Mesenchymal stem cell (in vitro differentiated cells and primary cell): ENCODE results near the gene GPX3.

Source experiments
- DNase-seq: peaks from one replicate; pipeline ENCODE4 v3.0.0-alpha.2; 2013
- H2AFZ ChIP-seq: one replicate; pipeline ENCODE4 v1.6.1; 2013; ENCODE audit warnings: low read depth, mild to moderate bottlenecking, control low read depth, inconsistent platforms, low read length, moderate library complexity
- H2AK5ac ChIP-seq: 2 replicates; pipeline ENCODE4 v1.6.1; 2013; ENCODE audit warnings: low read length, moderate library complexity, mild to moderate bottlenecking, inconsistent platforms; ENCODE audit not compliant: severe bottlenecking
- H2BK120ac ChIP-seq: one replicate; pipeline ENCODE4 v1.6.1; 2013; ENCODE audit warnings: low read depth, mild to moderate bottlenecking, inconsistent platforms, low read length, moderate library complexity
- H2BK12ac ChIP-seq, 2 experiments: one replicate each; pipeline ENCODE4 v1.6.1; 2013; ENCODE audit warnings: inconsistent platforms in 2 of 2, low read length in 2 of 2, mild to moderate bottlenecking in 2 of 2, moderate library complexity in 2 of 2, control low read depth in 1 of 2
- H2BK15ac ChIP-seq: one replicate; pipeline ENCODE4 v1.6.1; 2013; ENCODE audit warnings: mild to moderate bottlenecking, low read depth, inconsistent platforms; ENCODE audit not compliant: poor library complexity, severe bottlenecking
- H2BK5ac ChIP-seq: 2 replicates; pipeline ENCODE4 v1.6.1; 2013; ENCODE audit warnings: low read depth, mild to moderate bottlenecking, low read length, control low read depth, inconsistent platforms; ENCODE audit not compliant: poor library complexity, severe bottlenecking
- H3K14ac ChIP-seq, 2 experiments: one replicate each; pipeline ENCODE4 v1.6.1; 2013; ENCODE audit warnings: inconsistent platforms in 2 of 2, low read length in 2 of 2, control low read depth in 1 of 2, mild to moderate bottlenecking in 1 of 2, moderate library complexity in 1 of 2
- H3K18ac ChIP-seq, 2 experiments: one replicate each; pipeline ENCODE4 v1.6.1; 2013; ENCODE audit warnings: inconsistent platforms in 2 of 2, low read length in 2 of 2, control low read depth in 1 of 2, low read depth in 1 of 2, mild to moderate bottlenecking in 1 of 2
- H3K23ac ChIP-seq, 2 experiments: one replicate each; pipeline ENCODE4 v1.6.1; 2013; ENCODE audit warnings: inconsistent platforms in 2 of 2, low read length in 2 of 2, mild to moderate bottlenecking in 2 of 2, moderate library complexity in 2 of 2, control low read depth in 1 of 2
- H3K27ac ChIP-seq: 2 replicates; pipeline ENCODE4 v1.5.1; 2013; ENCODE audit warnings: mild to moderate bottlenecking, moderate library complexity, low read length, control low read depth, inconsistent platforms; ENCODE audit not compliant: poor library complexity, severe bottlenecking
- H3K27me3 ChIP-seq, 2 experiments: 2 replicates each; pipeline versions ENCODE4 v1.6.1 to v1.7.0; 2013; ENCODE audit warnings: low read length in 2 of 2, mild to moderate bottlenecking in 2 of 2, moderate library complexity in 2 of 2, control low read depth in 1 of 2, inconsistent platforms in 1 of 2; ENCODE audit not compliant: control insufficient read depth in 1 of 2, insufficient read depth in 1 of 2
- H3K36me3 ChIP-seq, 2 experiments: 2 replicates each; pipeline versions ENCODE4 v1.6.1 to v1.7.0; 2013; ENCODE audit warnings: low read length in 2 of 2, control low read depth in 1 of 2, inconsistent platforms in 1 of 2, low read depth in 1 of 2, mild to moderate bottlenecking in 1 of 2; ENCODE audit not compliant: insufficient read depth in 2 of 2, control insufficient read depth in 1 of 2
- H3K4ac ChIP-seq, 2 experiments: one replicate each; pipeline ENCODE4 v1.6.1; 2013; ENCODE audit warnings: inconsistent platforms in 2 of 2, low read length in 2 of 2, mild to moderate bottlenecking in 2 of 2, moderate library complexity in 2 of 2, control low read depth in 1 of 2, low read depth in 1 of 2
- H3K4me1 ChIP-seq: 2 replicates; pipeline ENCODE4 v1.6.1; 2013; ENCODE audit warnings: low read depth, low read length, control low read depth; ENCODE audit not compliant: control insufficient read depth, insufficient read depth
- H3K4me2 ChIP-seq: 2 replicates; pipeline ENCODE4 v1.6.1; 2013; ENCODE audit warnings: low read length, mild to moderate bottlenecking, inconsistent platforms; ENCODE audit not compliant: poor library complexity, severe bottlenecking
- H3K4me3 ChIP-seq, 2 experiments: 2 replicates each; pipeline versions ENCODE4 v1.5.1 to v1.7.0; 2013; ENCODE audit warnings: low read length in 2 of 2, mild to moderate bottlenecking in 2 of 2, control low read depth in 1 of 2, low read depth in 1 of 2; ENCODE audit not compliant: insufficient read depth in 1 of 2
- H3K79me1 ChIP-seq: replicated peaks from 2 replicates; pipeline ENCODE4 v1.6.1; 2013; ENCODE audit warnings: mild to moderate bottlenecking, control low read depth, low read length, inconsistent platforms; ENCODE audit not compliant: poor library complexity, severe bottlenecking
- H3K9ac ChIP-seq: 2 replicates; pipeline ENCODE4 v1.7.0; 2013; ENCODE audit warnings: mild to moderate bottlenecking, low read length, moderate library complexity
- H3K9me3 ChIP-seq: 2 replicates; pipeline ENCODE4 v1.7.0; 2013; ENCODE audit warnings: mild to moderate bottlenecking, low read length; ENCODE audit not compliant: control insufficient read depth
- H4K8ac ChIP-seq: one replicate; pipeline ENCODE4 v1.6.1; 2013; ENCODE audit warnings: inconsistent platforms, mild to moderate bottlenecking, low read length, moderate library complexity
- H4K91ac ChIP-seq: one replicate; pipeline ENCODE4 v1.6.1; 2013; ENCODE audit warnings: mild to moderate bottlenecking, low read length, inconsistent platforms
- WGBS: methylation state at CpG from one replicate; pipeline ENCODE4 v1.1.7; 2013; ENCODE audit warnings: mixed read lengths; 5-methylcytosine and 5-hydroxymethylcytosine counted together

GPX3 gene

GRCh38 chr5:151014680-151015343, 5.6 kb upstream of the GPX3 start:
- no peak overlapping the region for H3K4me2 ChIP-seq
- no peaks in the 10 kb centered on the region for H3K27me3 ChIP-seq
- H3K9ac ChIP-seq: no peak overlapping the region
- no peak overlapping the region for H3K14ac ChIP-seq
- no peak overlapping the region for H2BK12ac ChIP-seq
- no peaks in the 10 kb centered on the region for H3K9me3 ChIP-seq
- no peak overlapping the region for H4K8ac ChIP-seq
- H2AFZ ChIP-seq: no peak overlapping the region
- no peak overlapping the region for H4K91ac ChIP-seq
- no peak overlapping the region for H3K4ac ChIP-seq
- H2BK15ac ChIP-seq: no peak overlapping the region
- H3K4me1 ChIP-seq: peaks cover 2% of the 10 kb centered on the region
- no peak overlapping the region for H3K23ac ChIP-seq
- H2AK5ac ChIP-seq: peak overlapping the region; percentile 81
- H3K27ac ChIP-seq: peak overlapping the region; percentile 92
- DNase-seq: peak; percentile 22
- no peak overlapping the region for H3K4me3 ChIP-seq
- H3K36me3 ChIP-seq: no peaks in the 10 kb centered on the region
- no peak overlapping the region for H3K18ac ChIP-seq
- WGBS: 73% methylated on average over 4 of the region's 4 CpGs
- H2BK120ac ChIP-seq: no peak overlapping the region
- H2BK5ac ChIP-seq: peak overlapping the region; percentile 90
- no peaks in the 10 kb centered on the region for H3K79me1 ChIP-seq

- no peak overlapping the region for H3K23ac ChIP-seq
- peak overlapping the region; percentile 44 for H3K27ac ChIP-seq
- H2BK120ac ChIP-seq: no peak overlapping the region
- H2BK15ac ChIP-seq: no peak overlapping the region
- no peaks in the 10 kb centered on the region for H3K9me3 ChIP-seq
- no peak for DNase-seq
- peaks cover 8% of the 10 kb centered on the region for H3K4me1 ChIP-seq
- no peak overlapping the region for H4K8ac ChIP-seq
- no peaks in the 10 kb centered on the region for H3K79me1 ChIP-seq
- H3K36me3 ChIP-seq: no peaks in the 10 kb centered on the region
- WGBS: 90% methylated on average over 7 of the region's 7 CpGs
- H2AFZ ChIP-seq: no peak overlapping the region
- H4K91ac ChIP-seq: no peak overlapping the region
- peak overlapping the region; percentile 35 for H2BK5ac ChIP-seq
- H3K14ac ChIP-seq: no peak overlapping the region
- H3K18ac ChIP-seq: no peak overlapping the region
- H3K27me3 ChIP-seq: no peaks in the 10 kb centered on the region
- H2AK5ac ChIP-seq: peak overlapping the region; percentile 70
- no peak overlapping the region for H3K9ac ChIP-seq
- no peak overlapping the region for H3K4ac ChIP-seq
- no peak overlapping the region for H2BK12ac ChIP-seq
- H3K4me3 ChIP-seq: no peak overlapping the region
- H3K4me2 ChIP-seq: no peak overlapping the region
Observed at GRCh38 chr5:151015974-151016587, 4.3 kb upstream of the GPX3 start.

- Histone ChIP-seq H3K27me3 (no peaks in the 10 kb centered on the region), H2BK120ac (no peak overlapping the region), H3K18ac (no peak overlapping the region), H3K23ac (no peak overlapping the region), H2AK5ac (peak overlapping the region; percentile 76), H3K4ac (no peak overlapping the region), H3K14ac (no peak overlapping the region), H2BK15ac (no peak overlapping the region), H3K4me3 (no peak overlapping the region), H3K36me3 (no peaks in the 10 kb centered on the region), H3K4me2 (no peak overlapping the region), H2BK12ac (no peak overlapping the region), H3K79me1 (no peaks in the 10 kb centered on the region), H4K91ac (no peak overlapping the region), H2BK5ac (peak overlapping the region; percentile 24), H4K8ac (no peak overlapping the region), H2AFZ (no peak overlapping the region), H3K9ac (no peak overlapping the region), H3K9me3 (no peaks in the 10 kb centered on the region), H3K4me1 (peaks cover 12% of the 10 kb centered on the region), H3K27ac (no peak overlapping the region)
- 81% methylated on average over 4 of the region's 5 CpGs for WGBS
- no peak for DNase-seq
Observed at GRCh38 chr5:151016700-151017099, 3.7 kb upstream of the GPX3 start.

GRCh38 chr5:151017897-151018296, 2.5 kb upstream of the GPX3 start:
- Histone ChIP-seq H3K27me3 (no peaks in the 10 kb centered on the region), H3K4me3 (no peak overlapping the region), H3K4ac (no peak overlapping the region), H4K8ac (no peak overlapping the region), H2AFZ (no peak overlapping the region), H3K14ac (no peak overlapping the region), H3K4me1 (peaks cover 14% of the 10 kb centered on the region), H3K9me3 (no peaks in the 10 kb centered on the region), H3K18ac (no peak overlapping the region), H3K4me2 (no peak overlapping the region), H3K79me1 (no peaks in the 10 kb centered on the region), H3K36me3 (peaks cover 0 to 7% of the 10 kb centered on the region in 2 experiments), H2BK15ac (no peak overlapping the region), H3K27ac (no peak overlapping the region), H3K23ac (no peak overlapping the region), H2BK120ac (no peak overlapping the region), H2AK5ac (no peak overlapping the region), H3K9ac (no peak overlapping the region), H4K91ac (no peak overlapping the region), H2BK5ac (no peak overlapping the region), H2BK12ac (no peak overlapping the region)
- DNase-seq: no peak
- 98% methylated on average over 2 of the region's 2 CpGs for WGBS
